T-helper 2 cell treated with Interferon-gamma antibody and Interleukin-4, amounts not matched to agents 100 ng/mL and 5 ng/mL, for 36 hours (primary cell): ENCODE data around the gene SEPTIN7. TPM values are rescaled to one million over a fixed set of nuclear protein-coding genes. Genes with fewer than 3 reads are reported as not detected.

ENCODE experiments used
- intact Hi-C: fragments of 100-400 bp; cut with micrococcal nuclease; formaldehyde crosslinking; loops from one replicate; pipeline ENCODE4 v1.15.1; 2023
- total RNA-seq: library from RNA; stranded (reverse); gene quantifications from 2 replicates; pipeline ENCODE4 v1.2.3, GENCODE V29; 2022

SEPTIN7 gene
- total RNA-seq, 1 donor from 2014 or later = 247 TPM

- intact Hi-C loops = no loop called here
Measured at GRCh38 chr7:35785250-35785649, 15.6 kb upstream of the SEPTIN7 start.

DNA sequence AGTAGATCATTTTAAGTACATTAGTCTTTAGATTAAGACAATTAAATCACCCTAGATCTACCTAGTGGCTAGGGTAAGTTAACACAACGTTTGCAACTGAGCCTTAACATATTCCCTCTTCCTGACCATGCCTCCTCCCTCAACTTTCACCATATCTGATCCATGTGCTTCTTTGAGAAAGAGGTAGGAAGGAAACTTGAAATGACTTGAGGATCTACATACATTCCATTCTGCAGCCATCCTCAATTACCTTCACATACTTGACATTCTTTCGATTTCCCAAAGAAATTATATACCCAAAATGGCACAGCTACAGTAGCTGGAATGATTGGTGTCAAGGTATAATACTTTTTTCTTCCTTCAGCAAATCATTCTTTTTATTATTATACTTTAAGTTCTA, 12.9 kb upstream of the SEPTIN7 start:
- intact Hi-C loops = no loop called here

GRCh38 chr7:35792472-35792871, 8.4 kb upstream of the SEPTIN7 start:
- intact Hi-C loops = no loop called here

DNA sequence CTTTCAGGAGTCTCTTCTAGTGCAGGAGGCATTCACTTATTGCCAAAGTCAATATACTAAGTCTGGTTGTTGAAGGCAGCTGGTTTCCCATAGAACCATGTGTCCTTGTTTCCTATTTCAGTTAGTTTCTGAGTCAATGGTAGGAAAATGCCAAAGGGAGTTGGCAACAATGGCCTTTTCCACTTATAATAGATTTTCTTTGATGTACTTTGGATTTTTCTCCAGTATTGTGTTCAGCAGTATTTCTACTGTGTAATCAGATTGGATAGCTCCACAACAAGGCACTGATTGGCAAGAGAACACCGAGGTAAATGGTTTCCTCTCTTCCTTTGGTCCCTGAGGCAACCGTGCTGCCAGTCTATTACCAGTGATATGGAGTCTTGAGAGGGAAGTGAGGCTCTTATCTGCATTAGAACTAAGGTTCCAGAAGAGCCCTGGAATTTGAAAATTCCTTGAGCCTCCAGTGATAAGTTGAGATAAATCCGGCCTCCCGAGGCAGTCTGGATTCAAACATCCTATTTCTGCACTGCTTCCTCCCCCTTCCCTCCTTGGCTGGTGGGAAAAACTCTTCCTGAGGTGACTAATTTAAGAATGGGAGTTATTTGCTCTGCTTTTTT, 7.9 kb upstream of the SEPTIN7 start:
- intact Hi-C loops = no loop called here

GRCh38 chr7:35797311-35797710, 3.5 kb upstream of the SEPTIN7 start:
- intact Hi-C loops = no loop called here

GRCh38 chr7:35799846-35800717, 775 bp upstream of the SEPTIN7 start:
- intact Hi-C loops = loop anchor here (1.0 to 5.0 kb wide), 6 partner anchors 19 to 763 kb away; partner anchors contain the start of genes ANLN, DPY19L1 and HERPUD2

DNA sequence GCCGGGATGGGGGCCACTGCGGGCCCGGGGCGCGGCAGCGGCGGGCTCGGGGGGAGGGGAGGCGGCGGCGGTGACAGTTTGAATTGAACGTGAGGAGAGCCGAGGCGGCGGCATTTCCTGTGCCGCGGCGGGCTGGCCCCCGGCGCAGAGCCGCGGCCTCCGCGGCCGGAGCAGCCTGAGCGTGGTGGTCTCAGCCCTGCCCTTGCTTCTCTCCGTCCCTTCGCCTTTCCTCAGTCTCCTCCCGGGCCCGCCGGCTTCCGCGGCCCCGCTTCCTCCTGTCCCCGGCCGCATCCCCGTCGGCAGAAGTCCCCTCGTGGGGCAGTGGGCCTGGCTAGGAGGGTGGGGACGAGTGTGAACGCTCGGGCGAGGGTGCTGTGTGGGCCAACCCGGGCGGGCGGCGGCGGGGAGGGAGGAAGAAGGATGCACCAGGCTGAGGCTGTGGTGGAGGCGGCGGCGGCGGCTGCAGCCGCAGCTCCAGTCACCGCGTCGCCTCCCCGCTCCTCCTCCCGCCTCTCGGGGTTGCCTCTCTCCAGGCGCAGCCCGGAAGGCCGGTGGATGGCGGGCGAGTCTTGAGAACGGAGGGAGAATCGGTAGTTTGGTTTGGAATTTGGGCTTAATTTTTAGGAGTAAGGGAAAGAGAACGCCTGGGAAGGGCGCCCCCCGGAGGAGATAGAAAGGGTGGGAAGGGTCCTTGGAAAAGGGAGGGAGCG, 690 bp downstream of the SEPTIN7 start:
- intact Hi-C loops = loop anchor here (1.0 to 5.0 kb wide), 7 partner anchors 17 to 764 kb away; partner anchors contain the start of genes ANLN and DPY19L1

DNA sequence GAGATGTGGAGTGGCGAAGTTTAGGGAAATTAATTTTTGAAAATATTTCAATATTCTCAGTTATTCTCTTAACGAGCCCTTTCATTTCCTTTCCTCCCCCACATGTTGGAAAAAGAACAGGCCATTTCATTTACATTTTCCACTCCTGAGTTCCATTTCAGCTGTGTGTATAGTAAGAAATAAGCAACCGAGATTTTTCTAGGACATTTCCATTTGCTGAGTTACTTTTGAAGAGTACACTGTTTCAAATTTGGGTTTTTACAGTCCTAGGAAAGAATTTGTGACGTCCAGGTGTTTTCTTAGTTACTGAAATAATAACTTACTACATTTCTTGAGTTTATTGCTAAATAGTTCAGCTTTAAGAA, 1.2 kb downstream of the SEPTIN7 start:
- intact Hi-C loops = loop anchor here (5.0 kb wide), 2 partner anchors 105 to 765 kb away; partner anchors contain the start of gene DPY19L1

- intact Hi-C loops = loop anchor here (5.0 kb wide), 2 partner anchors 105 to 765 kb away; partner anchors contain the start of gene DPY19L1
Measured at GRCh38 chr7:35802649-35803048, 1.8 kb downstream of the SEPTIN7 start.

GRCh38 chr7:35804231-35804970, 3.5 kb downstream of the SEPTIN7 start:
- intact Hi-C loops = loop anchor here (5.0 kb wide), 2 partner anchors 103 to 767 kb away; partner anchors contain the start of gene DPY19L1

GRCh38 chr7:35805876-35806275, 5.0 kb downstream of the SEPTIN7 start:
- intact Hi-C loops = no loop called here

DNA sequence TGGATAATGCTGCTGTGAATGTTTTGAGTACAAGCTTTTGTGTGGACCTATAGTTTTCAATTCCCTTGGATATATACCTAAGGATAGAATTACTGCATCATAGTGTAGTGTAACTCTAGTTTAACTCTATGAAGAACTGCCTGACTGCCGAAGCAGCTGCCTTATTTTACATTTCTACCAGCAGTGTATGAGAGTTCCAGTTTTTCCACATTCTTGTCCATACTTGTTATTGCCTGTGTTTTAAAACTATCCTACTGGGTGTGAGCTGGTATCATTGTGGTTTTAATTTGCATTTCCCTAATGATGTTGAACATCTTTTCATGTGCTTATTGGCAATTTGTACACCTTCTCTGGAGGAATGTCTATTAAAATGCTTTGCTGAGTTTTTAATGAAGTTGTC, 15.7 kb downstream of the SEPTIN7 start:
- intact Hi-C loops = no loop called here

- intact Hi-C loops = no loop called here
Measured at GRCh38 chr7:35817181-35817580, 16.3 kb downstream of the SEPTIN7 start.

DNA sequence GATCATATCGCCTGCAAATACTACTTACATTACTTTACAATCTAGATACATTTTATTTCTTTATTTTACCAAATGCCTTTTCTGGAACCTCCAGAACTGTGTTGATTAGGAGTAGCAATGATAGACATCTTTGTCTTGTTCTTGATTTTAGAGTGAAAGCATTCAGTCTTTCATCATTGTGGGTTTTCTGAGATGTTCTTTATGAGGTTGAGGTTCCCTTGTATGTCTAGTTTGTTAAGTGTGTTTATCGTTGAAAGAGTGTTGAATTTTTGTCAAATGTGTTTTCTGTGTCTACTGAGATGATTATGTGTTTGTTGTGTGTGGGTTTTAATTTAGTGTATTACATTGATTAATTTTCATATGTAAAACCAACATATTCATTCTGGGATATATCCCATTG, 17.1 kb downstream of the SEPTIN7 start:
- intact Hi-C loops = loop anchor here (2.0 kb wide), 1 partner anchor 17 kb away; the partner anchor contains the start of gene SEPTIN7

DNA sequence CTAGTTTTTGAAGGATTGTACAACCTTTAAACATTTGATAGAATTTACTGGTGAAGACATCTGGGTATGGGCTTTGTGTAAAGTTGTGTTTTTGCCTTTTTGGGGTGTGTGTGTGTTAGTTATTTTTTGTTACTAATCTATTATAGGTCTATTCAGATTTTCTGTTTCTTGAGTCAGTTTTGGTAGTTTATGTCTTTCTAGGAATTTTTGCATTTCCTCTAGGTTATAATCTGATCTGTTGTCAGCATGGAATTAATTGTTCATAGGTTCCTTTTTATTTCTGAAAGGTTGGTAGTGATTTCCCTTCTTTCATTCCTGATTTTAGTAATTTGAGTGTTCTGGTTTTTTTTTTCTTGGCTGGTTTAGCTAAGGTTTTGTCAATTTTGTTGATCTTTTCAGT, 17.7 kb downstream of the SEPTIN7 start:
- intact Hi-C loops = loop anchor here (2.0 kb wide), 1 partner anchor 18 kb away; the partner anchor contains the start of gene SEPTIN7

DNA sequence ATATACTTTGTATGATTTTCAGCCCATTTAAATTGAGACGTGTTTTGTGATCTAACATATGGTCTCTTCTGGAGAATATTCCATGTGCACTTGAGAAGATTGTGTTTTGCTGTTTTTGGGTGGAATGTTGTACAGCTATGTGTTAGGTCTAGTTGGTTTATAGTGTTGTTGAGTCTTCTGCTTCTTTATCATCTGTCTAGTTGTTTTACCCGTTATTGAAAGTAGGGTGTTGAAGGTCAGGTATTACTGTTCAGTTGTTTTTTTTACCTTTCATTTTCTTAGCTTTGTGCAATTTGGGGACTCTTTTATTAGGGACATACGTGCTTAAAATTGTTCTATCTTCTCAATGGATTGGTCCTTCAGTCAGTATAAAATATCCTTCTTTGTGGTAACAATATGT, 18.5 kb downstream of the SEPTIN7 start:
- intact Hi-C loops = loop anchor here (2.0 kb wide), 1 partner anchor 19 kb away; the partner anchor contains the start of gene SEPTIN7

DNA sequence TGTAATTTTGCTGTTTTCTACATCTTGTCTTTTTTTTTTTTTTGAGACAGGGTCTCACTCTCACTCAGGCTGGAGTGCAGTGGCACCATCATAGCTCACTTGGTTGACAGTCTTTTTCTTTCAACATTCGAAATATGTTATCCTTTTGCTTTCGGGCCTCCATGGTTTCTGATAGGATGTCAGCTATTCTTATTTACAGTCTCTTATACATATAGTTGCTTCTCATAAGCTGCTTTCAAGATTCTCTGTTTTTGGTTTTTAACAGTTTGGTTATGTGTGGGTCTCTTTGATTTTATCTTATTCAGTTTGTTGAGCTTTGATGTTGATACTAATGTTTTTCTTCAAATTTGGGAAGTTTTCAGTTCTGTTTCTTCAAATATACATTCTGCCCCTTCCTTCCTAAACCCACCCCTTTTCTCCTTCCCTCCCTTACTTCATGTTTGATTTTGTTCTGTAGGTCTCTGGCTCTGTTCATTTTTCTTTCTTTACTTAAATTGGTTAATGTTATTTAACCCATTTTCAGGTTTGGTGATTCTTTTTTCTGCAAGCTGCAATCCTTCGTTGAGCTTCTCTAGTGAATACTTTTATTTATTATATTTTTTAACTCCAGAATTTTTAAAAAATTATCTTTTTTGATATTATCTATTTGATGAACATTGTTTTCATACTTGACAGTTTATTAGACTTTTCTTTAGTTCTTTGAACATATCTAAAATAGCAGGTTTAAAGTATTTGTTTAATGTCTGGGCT, 19.3 kb downstream of the SEPTIN7 start:
- intact Hi-C loops = loop anchor here (2.0 kb wide), 1 partner anchor 19 kb away; the partner anchor contains the start of gene SEPTIN7

DNA sequence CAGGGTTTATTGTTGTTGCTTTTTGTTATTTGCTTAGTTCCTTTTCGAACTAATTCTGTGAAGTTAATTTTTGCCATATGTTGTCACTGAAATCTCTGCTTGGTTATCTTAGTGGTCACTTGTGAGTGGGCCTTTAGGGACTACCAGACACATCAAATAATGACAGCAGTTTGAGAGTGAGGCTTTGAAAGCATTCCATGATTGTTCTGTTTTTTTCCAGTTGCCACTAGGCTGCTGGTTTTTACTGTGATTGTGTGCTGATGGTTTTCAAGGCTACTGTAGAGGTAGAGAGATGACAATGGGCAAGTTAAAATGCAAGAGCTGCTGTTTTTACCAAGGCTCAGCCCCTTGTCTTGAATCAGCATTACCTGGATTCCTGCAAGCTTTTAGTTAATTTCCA, 20.0 kb downstream of the SEPTIN7 start:
- intact Hi-C loops = no loop called here

GRCh38 chr7:35823440-35823839, 22.6 kb downstream of the SEPTIN7 start:
- intact Hi-C loops = no loop called here

DNA sequence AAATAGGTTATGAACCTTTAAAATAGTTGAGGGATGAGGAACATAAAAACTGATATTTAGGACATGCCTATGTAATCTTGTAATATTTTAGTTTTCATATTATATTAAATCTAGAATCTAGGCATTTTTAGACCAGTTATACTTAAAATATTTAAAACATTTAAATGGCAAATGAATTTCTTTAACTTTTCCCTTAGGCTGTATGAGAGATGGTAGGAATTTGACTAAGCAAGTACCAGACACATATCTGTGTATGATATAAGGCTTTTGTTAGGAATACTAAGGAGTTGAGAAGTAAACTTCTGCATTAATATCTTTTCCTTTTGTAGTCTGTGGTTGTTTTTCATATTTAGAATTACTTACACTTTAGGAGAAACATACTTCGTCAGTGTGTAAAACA, 25.1 kb downstream of the SEPTIN7 start:
- intact Hi-C loops = no loop called here
